HG03442 (cell line): ENCODE data around the gene MRPL38.
A peak's percentile ranks its signal among the peaks of the same experiment; 100 is the strongest.
"Not testable (repeated sequence)": the region's sequence is repeated elsewhere in the genome, so short reads cannot be mapped to it uniquely, and the experiment has no call there.

Experiments
- ATAC-seq: cut with Tn5 transposase; IDR thresholded peaks from one replicate; pipeline ENCODE4 v1.9.1; 2021; ENCODE audit warnings: mild to moderate bottlenecking, moderate library complexity; ENCODE audit not compliant: unreplicated experiment

Gene MRPL38

GRCh38 chr17:75876938-75877751 lies 27.5 kb downstream of the MRPL38 start:
- peak; percentile 8 for ATAC-seq

DNA sequence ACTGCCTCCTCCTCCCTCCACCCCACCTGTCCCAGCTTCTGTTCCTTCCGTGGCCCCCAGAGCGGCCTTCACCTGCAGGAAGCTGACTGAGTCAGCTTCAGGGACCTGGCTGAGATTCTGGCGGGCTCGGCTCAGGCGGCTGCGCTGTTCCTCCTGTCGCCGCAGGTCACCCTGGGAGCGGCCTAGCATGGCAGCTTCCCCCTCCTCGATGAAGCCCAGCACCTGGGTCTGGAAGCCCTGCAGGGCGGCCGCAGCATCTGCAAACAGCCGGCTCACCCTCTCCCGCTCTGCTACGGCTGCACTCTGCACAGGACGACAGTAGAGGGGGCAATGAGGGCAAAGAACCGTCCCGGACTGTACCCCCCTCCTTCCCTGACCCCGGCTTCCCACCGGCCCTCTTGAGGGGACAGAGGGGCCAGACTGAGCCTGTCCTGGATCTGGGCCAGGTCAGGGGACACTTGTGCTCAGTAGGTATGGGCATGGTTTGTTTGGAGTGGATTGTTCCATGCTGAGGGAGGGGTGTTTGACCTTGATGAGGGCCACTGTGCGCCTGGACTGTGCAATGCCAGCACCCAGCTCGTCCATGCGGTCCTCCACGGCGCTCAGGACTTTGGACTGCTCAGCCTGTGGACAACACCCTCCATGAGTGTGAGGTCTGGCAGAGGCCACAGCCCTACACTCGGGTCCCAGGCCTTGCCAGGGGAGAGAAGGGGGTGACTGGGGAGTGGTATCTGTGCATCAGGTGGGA lies 28.3 kb downstream of the MRPL38 start:
- no peak for ATAC-seq

- no peak for ATAC-seq
These were observed 28.8 kb downstream of the MRPL38 start for GRCh38 chr17:75875940-75876189.

DNA sequence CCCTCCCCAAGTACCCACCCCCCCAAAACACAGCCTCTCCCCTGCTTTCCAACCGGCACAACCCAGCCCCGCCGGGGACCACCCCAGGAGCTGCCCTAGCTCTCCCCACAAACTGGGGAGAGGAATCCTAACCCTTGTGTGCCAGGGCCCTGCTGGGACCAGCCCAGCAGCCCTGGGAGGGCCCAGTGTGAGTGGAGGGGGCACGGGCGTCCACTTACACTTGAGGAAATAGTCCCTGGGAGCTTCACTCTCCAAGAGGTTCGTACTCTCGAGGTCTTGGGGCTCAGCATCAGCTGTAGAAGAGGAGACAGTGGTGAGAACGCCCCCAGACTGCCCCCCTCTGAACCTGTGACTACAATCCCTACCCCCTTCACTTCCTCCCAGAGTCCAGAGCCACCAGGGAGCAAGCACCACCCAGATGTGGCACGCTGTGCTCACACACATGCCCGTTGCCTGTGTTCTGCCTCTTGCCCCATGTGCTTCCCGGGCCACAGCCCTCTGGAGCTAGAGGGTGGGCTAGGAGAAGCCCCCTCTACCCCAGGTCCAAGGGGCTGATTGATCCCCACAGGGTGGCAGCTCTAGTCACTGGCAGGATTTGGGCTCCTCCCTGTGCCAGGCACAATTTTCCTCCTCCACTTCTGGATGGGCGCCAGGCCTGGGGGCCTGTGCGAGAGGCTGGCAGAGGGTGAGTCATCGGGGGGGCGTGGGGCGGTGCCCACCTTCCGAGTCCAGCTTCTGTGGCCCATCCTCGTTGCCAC lies 29.3 kb downstream of the MRPL38 start:
- no peak for ATAC-seq

GRCh38 chr17:75874323-75875181 lies 30.1 kb downstream of the MRPL38 start:
- no peak for ATAC-seq

GRCh38 chr17:75873587-75874322 lies 30.9 kb downstream of the MRPL38 start:
- ATAC-seq: no peak

DNA sequence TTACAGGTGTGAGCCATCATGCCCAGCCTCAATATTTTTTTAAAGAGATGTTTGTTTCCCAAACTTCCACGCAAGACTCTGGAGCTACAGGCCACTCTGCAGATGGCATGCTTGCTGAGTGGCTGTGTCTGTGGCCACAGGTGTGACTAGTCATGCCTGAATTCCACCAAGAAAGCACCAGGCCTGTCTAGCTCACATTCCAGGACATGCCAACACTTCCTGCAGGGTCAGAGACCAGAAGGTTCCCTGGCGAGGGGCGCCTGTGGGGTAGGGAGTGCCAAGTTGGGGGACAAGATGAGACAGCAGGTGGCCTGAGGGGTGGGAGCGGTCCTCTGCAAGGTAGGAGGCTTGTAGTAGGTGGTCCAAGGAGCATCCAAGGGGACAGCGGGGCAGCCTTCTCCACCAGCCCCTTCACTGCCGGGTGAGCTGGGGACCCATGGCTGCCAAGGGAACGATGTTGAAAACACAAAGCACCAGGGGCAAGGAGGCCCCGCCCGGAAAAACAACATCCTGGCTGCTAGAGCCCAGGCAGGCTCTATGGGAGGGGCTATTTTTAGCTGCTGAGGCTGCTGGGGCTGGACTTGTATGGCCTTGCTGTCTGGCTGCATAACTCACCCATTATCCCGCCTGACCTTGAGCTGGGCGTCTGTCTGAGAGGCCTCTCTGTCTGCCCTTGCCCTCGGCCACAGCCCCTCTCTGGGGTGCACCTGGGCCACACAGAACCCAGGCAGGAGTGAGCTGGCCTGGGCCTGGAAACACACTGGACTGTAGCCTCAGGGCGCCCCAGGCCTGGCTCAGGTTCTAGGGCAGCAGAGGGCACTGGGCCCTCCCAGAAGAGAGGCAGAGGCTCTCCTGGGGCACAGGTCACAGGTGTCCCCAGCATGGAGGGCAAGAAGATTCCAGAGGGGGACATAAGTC lies 32.0 kb downstream of the MRPL38 start:
- no peak for ATAC-seq

DNA sequence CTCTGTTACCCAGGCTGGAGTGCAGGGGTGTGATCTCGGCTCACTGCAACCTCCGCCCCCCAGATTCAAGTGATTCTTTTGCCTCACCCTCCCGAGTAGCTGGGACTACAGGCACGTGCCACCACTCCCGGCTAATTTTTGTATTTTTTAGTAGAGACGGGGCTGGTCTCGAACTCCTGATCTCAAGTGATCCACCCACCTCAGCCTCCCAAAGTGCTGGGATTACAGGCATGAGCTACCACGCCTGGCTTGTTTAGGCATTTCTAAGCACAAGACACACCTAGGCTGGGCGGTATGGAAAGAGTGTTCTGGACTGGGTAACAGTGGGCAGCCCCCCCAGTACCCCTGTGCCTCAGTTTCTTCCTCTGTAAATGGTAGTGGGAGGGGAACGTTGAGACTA lies 34.5 kb downstream of the MRPL38 start:
- not testable (repeated sequence) for ATAC-seq

DNA sequence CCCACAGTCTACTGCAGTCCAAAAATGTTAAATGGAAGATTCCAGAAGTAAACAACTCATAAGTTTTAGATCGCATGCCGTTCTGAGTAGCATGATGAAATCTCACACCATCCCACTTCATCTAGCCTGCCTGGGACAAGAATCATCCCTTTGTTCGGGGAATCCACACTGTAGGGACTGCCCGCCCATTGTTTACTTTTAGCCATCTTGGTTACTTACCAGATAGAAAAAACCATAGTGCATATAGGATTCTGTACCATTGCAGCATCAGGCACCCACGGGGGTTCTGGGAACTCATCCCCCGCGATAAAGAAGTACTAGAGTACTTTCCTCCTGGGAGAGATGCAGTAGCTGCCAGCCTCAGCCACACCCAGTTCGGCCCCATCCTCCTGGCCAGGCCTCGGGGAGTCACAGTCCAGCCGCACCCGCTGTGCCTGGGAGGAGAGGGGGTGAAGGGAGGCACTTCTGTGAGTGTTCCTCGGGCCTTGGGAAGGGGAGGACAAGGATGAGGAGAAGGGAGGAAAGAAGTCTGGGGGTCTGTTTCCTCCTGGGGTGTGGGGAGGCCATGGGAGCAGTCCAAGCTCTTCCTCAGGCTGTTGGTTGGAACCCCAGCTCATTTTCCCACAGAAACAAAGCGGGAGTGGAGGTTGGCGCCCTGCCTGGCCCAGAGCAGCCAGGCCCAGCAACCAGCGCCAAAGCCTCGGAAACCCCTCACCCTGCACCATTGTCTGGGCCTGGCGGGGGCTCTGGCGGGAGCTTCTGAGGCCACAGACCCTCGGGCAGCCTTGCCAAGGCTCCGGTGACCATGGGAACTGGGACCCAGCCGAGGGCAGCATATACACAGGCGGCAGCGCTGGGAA lies 35.2 kb downstream of the MRPL38 start:
- ATAC-seq: no peak

DNA sequence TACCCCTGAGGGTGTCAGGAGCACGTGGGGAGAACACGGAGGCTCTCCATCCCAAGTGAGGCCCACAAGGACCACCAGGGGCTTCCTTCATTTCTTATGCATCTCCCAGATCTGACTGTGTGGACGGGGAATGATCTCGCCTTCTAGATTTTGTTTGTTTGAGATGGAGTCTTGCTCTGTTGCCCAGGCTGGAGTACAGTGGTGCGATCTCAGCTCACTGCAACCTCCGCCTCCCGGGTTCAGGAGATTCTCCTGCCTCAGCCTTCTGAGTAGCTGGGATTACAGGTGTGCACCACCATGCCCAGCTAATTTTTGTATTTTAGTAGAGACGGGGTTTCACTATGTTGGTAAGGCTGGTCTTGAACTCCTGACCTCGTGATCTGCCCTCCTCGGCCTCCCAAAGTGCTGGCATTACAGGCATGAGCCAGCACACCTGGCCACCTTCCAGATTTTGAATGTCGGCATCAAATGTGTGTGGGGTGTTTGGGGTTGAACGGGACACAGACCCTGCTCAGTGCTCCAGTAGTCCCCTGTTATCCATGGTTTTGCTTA lies 35.9 kb downstream of the MRPL38 start:
- not testable (repeated sequence) for ATAC-seq

GRCh38 chr17:75865404-75866188 lies 39.1 kb downstream of the MRPL38 start:
- not testable (repeated sequence) for ATAC-seq

GRCh38 chr17:75864887-75865286 lies 39.8 kb downstream of the MRPL38 start:
- peak; percentile 15 for ATAC-seq

- ATAC-seq: peak; percentile 72
These were observed 40.2 kb downstream of the MRPL38 start for GRCh38 chr17:75864448-75864871.

DNA sequence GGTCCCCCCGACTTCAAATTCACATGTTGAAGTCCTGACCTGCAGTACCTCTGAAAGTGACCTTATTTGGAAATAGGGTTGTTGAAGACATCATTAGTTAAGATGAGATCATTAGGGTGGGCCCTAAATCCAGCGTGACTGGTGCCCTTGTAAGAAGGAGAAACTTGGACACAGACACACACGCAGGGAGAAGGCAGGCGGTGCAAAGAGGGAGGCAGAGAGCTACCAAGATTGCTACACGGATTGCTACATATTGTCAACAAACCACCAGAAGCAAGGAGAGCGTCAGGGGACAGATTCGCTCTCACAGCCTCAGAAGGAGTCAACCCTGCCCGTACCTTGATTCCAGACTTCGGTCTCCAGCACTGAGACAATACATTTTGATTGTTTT lies 42.8 kb downstream of the MRPL38 start:
- no peak for ATAC-seq

- ATAC-seq: not testable (repeated sequence)
These were observed 45.3 kb downstream of the MRPL38 start for GRCh38 chr17:75859358-75859757.

- ATAC-seq: no peak
These were observed 48.5 kb downstream of the MRPL38 start for GRCh38 chr17:75856062-75856756.
